Mesendoderm (in vitro differentiated cells): ENCODE data around the gene CECR2.

Source experiments
- DNase-seq: peaks from one replicate; pipeline ENCODE4 v3.0.0; 2013
- H2AK5ac ChIP-seq: 2 replicates; pipeline ENCODE4 v1.6.1; 2013; ENCODE audit warnings: low read length, inconsistent platforms
- H2BK120ac ChIP-seq: 2 replicates; pipeline ENCODE4 v1.6.1; 2013; ENCODE audit warnings: low read depth, mild to moderate bottlenecking, low read length, moderate library complexity, mixed read lengths
- H2BK15ac ChIP-seq: replicated peaks from 2 replicates; pipeline ENCODE4 v1.6.1; 2013; ENCODE audit warnings: low read depth, mild to moderate bottlenecking, moderate library complexity
- H2BK5ac ChIP-seq: 2 replicates; pipeline ENCODE4 v1.6.1; 2013; ENCODE audit warnings: low read length, inconsistent platforms
- H3K18ac ChIP-seq: 2 replicates; pipeline ENCODE4 v1.6.1; 2013; ENCODE audit warnings: mild to moderate bottlenecking, low read length, mixed read lengths
- H3K23ac ChIP-seq: one replicate; pipeline ENCODE4 v1.6.1; 2013; ENCODE audit warnings: low read length
- H3K27ac ChIP-seq: 2 replicates; pipeline ENCODE4 v1.5.1; 2013; ENCODE audit warnings: low read depth, mild to moderate bottlenecking, inconsistent platforms, low read length, moderate library complexity
- H3K27me3 ChIP-seq: 2 replicates; pipeline ENCODE4 v1.6.1; 2013; ENCODE audit warnings: low read length, control low read depth, mild to moderate bottlenecking, inconsistent platforms; ENCODE audit not compliant: insufficient read depth, poor library complexity
- H3K36me3 ChIP-seq: 2 replicates; pipeline ENCODE4 v1.6.1; 2013; ENCODE audit warnings: low read length, inconsistent platforms; ENCODE audit not compliant: control insufficient read depth, insufficient read depth
- H3K4ac ChIP-seq: one replicate; pipeline ENCODE4 v1.6.1; 2013; ENCODE audit warnings: low read depth, mild to moderate bottlenecking, low read length, moderate library complexity
- H3K4me1 ChIP-seq: 2 replicates; pipeline ENCODE4 v1.6.1; 2013; ENCODE audit warnings: low read depth, low read length, inconsistent platforms; ENCODE audit not compliant: control insufficient read depth
- H3K4me2 ChIP-seq: 2 replicates; pipeline ENCODE4 v1.6.1; 2013; ENCODE audit warnings: low read length
- H3K4me3 ChIP-seq: 2 replicates; pipeline ENCODE4 v1.5.1; 2013; ENCODE audit warnings: mild to moderate bottlenecking, low read length
- H3K56ac ChIP-seq: one replicate; pipeline ENCODE4 v1.6.1; 2013; ENCODE audit warnings: low read length
- H3K79me1 ChIP-seq: 2 replicates; pipeline ENCODE4 v1.6.1; 2013; ENCODE audit warnings: low read length, inconsistent platforms
- H3K79me2 ChIP-seq: 2 replicates; pipeline ENCODE4 v1.6.1; 2013; ENCODE audit warnings: mild to moderate bottlenecking, low read length; ENCODE audit not compliant: control insufficient read depth, insufficient read depth
- H3K9ac ChIP-seq: 2 replicates; pipeline ENCODE4 v1.6.1; 2013; ENCODE audit warnings: low read length, inconsistent platforms
- H4K5ac ChIP-seq: one replicate; pipeline ENCODE4 v1.6.1; 2013; ENCODE audit warnings: low read length
- H4K8ac ChIP-seq: one replicate; pipeline ENCODE4 v1.6.1; 2013; ENCODE audit warnings: low read depth, mild to moderate bottlenecking, control low read depth, low read length, moderate library complexity
- WGBS: extraction: QIAGEN DNeasy Blood & Tissue Kit; methylation state at CpG from one replicate; pipeline ENCODE4 v1.1.7; 2013; ENCODE audit warnings: low lambda C conversion rate, missing lambda C conversion rate; ENCODE audit not compliant: insufficient coverage; ENCODE audit errors: extremely low coverage; 5-methylcytosine and 5-hydroxymethylcytosine counted together

Gene CECR2

GRCh38 chr22:17576470-17576869 is 207.2 kb downstream of the CECR2 start:
- H3K56ac ChIP-seq: peak overlapping the region; percentile 73
- H3K18ac ChIP-seq: no peak overlapping the region
- no peaks in the 10 kb centered on the region for H3K79me2 ChIP-seq
- H3K9ac ChIP-seq: peak overlapping the region; percentile 38
- H2BK5ac ChIP-seq: peak overlapping the region; percentile 63
- H2BK120ac ChIP-seq: no peak overlapping the region
- peak; percentile 96 for DNase-seq
- WGBS: no CpG with 5 or more reads among the region's 6 CpGs
- peaks cover 5% of the 10 kb centered on the region for H3K4me1 ChIP-seq
- no peak overlapping the region for H4K5ac ChIP-seq
- no peak overlapping the region for H3K27ac ChIP-seq
- H3K79me1 ChIP-seq: no peaks in the 10 kb centered on the region
- H3K23ac ChIP-seq: no peak overlapping the region
- no peak overlapping the region for H3K4me2 ChIP-seq
- H3K4me3 ChIP-seq: no peak overlapping the region
- no peak overlapping the region for H2BK15ac ChIP-seq
- peak overlapping the region; percentile 39 for H3K4ac ChIP-seq
- no peak overlapping the region for H2AK5ac ChIP-seq
- H4K8ac ChIP-seq: no peak overlapping the region
- no peaks in the 10 kb centered on the region for H3K36me3 ChIP-seq
- H3K27me3 ChIP-seq: no peaks in the 10 kb centered on the region

GRCh38 chr22:17578136-17578754 is 209.0 kb downstream of the CECR2 start:
- Histone ChIP-seq H3K9ac (no peak overlapping the region), H2AK5ac (no peak overlapping the region), H2BK15ac (no peak overlapping the region), H3K18ac (no peak overlapping the region), H3K79me1 (no peaks in the 10 kb centered on the region), H3K27me3 (no peaks in the 10 kb centered on the region), H4K5ac (no peak overlapping the region), H3K4ac (no peak overlapping the region), H3K27ac (no peak overlapping the region), H3K36me3 (no peaks in the 10 kb centered on the region), H3K56ac (no peak overlapping the region), H2BK120ac (no peak overlapping the region), H3K4me2 (no peak overlapping the region), H2BK5ac (no peak overlapping the region), H4K8ac (no peak overlapping the region), H3K79me2 (no peaks in the 10 kb centered on the region), H3K4me1 (peaks cover 5% of the 10 kb centered on the region), H3K4me3 (no peak overlapping the region), H3K23ac (peak overlapping the region; percentile 66)
- WGBS: no CpG with 5 or more reads among the region's 11 CpGs
- no peak for DNase-seq

GRCh38 chr22:17579535-17579981 is 210.3 kb downstream of the CECR2 start:
- Histone ChIP-seq H3K27me3 (no peaks in the 10 kb centered on the region), H3K4me3 (no peak overlapping the region), H2BK5ac (no peak overlapping the region), H4K5ac (no peak overlapping the region), H2AK5ac (no peak overlapping the region), H3K4me1 (peaks cover 5% of the 10 kb centered on the region), H4K8ac (no peak overlapping the region), H3K27ac (peak overlapping the region; percentile 31), H3K79me2 (no peaks in the 10 kb centered on the region), H3K56ac (peak overlapping the region; percentile 50), H3K9ac (no peak overlapping the region), H3K4ac (peak overlapping the region; percentile 9), H2BK120ac (no peak overlapping the region), H3K18ac (no peak overlapping the region), H3K36me3 (no peaks in the 10 kb centered on the region), H3K23ac (no peak overlapping the region), H3K79me1 (no peaks in the 10 kb centered on the region), H3K4me2 (no peak overlapping the region), H2BK15ac (no peak overlapping the region)
- no peak for DNase-seq
- no CpG with 5 or more reads among the region's 14 CpGs for WGBS

GRCh38 chr22:17580441-17581031 is 211.3 kb downstream of the CECR2 start:
- Histone ChIP-seq H3K79me2 (no peaks in the 10 kb centered on the region), H2BK5ac (no peak overlapping the region), H4K5ac (no peak overlapping the region), H2BK15ac (no peak overlapping the region), H2BK120ac (no peak overlapping the region), H3K4me3 (no peak overlapping the region), H3K4ac (no peak overlapping the region), H3K23ac (no peak overlapping the region), H3K4me1 (peaks cover 5% of the 10 kb centered on the region), H3K9ac (no peak overlapping the region), H3K4me2 (no peak overlapping the region), H3K27ac (peak overlapping the region; percentile 40), H2AK5ac (no peak overlapping the region), H3K27me3 (no peaks in the 10 kb centered on the region), H3K79me1 (no peaks in the 10 kb centered on the region), H3K36me3 (no peaks in the 10 kb centered on the region), H3K56ac (peak overlapping the region; percentile 18), H4K8ac (no peak overlapping the region), H3K18ac (no peak overlapping the region)
- no CpG with 5 or more reads among the region's 15 CpGs for WGBS
- DNase-seq: peak; percentile 80

- Histone ChIP-seq H3K4ac (no peak overlapping the region), H3K4me2 (no peak overlapping the region), H3K4me1 (peaks cover 5% of the 10 kb centered on the region), H3K18ac (no peak overlapping the region), H3K27ac (peak overlapping the region; percentile 40), H3K27me3 (no peaks in the 10 kb centered on the region), H3K56ac (no peak overlapping the region), H3K79me1 (no peaks in the 10 kb centered on the region), H2BK120ac (no peak overlapping the region), H4K8ac (no peak overlapping the region), H4K5ac (no peak overlapping the region), H2AK5ac (no peak overlapping the region), H2BK5ac (no peak overlapping the region), H3K9ac (no peak overlapping the region), H3K23ac (no peak overlapping the region), H3K4me3 (no peak overlapping the region), H3K36me3 (no peaks in the 10 kb centered on the region), H3K79me2 (no peaks in the 10 kb centered on the region), H2BK15ac (no peak overlapping the region)
- DNase-seq: no peak
- WGBS: no CpG with 5 or more reads among the region's 21 CpGs
Observed at GRCh38 chr22:17581056-17581455, 211.8 kb downstream of the CECR2 start.
